Lower leg skin (tissue), 3 donors: ENCODE results near the gene PIKFYVE.

ENCODE experiments used
- CTCF ChIP-seq, 3 donors: fragments of 450-650 bp; IDR thresholded peaks; one replicate each; pipeline ENCODE4 v1.5.1; 2016; ENCODE audit warnings: antibody characterized with exemption in 3 of 3, mild to moderate bottlenecking in 3 of 3, moderate library complexity in 2 of 3
- POLR2A ChIP-seq, 2 donors: fragments of 450-650 bp; IDR thresholded peaks; one replicate each; pipeline ENCODE4 v1.6.1; 2016 to 2017; ENCODE audit warnings: antibody characterized with exemption in 2 of 2, mild to moderate bottlenecking in 1 of 2, moderate library complexity in 1 of 2

DNA sequence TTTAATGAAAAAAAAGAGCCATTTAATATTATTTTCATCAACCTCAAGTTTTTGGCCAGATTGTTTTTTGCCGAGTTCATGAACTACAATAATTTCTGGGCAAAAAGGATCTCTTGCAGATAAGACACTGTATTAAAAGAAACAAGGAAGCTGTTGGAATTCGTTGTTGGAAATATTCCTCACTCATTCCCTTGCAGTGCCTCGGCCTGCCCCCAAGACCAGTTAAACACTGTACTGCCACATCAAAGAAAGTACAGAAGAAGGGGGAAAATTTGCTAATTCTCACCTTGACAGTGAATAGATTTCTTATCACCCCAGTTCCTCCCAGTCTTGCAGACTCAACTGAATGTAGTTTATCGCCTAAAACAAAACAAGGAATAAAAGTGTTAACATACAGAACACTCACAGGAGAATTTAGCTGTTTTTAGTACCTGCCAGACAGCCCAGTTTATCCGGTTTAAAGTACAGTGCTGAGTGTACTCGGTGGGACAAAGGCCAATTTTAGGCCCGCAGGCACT lies 12.4 kb upstream of the PIKFYVE start:
- TF ChIP-seq POLR2A (IDR thresholded peaks at IDR 0.05) (no peak), CTCF (IDR thresholded peaks at IDR 0.05) (no peak)
